ENCODE results near the gene EDDM3A.
"Not testable (repeated sequence)": the region's sequence is repeated elsewhere in the genome, so short reads cannot be mapped to it uniquely, and the experiment has no call there.

EDDM3A gene

DNA sequence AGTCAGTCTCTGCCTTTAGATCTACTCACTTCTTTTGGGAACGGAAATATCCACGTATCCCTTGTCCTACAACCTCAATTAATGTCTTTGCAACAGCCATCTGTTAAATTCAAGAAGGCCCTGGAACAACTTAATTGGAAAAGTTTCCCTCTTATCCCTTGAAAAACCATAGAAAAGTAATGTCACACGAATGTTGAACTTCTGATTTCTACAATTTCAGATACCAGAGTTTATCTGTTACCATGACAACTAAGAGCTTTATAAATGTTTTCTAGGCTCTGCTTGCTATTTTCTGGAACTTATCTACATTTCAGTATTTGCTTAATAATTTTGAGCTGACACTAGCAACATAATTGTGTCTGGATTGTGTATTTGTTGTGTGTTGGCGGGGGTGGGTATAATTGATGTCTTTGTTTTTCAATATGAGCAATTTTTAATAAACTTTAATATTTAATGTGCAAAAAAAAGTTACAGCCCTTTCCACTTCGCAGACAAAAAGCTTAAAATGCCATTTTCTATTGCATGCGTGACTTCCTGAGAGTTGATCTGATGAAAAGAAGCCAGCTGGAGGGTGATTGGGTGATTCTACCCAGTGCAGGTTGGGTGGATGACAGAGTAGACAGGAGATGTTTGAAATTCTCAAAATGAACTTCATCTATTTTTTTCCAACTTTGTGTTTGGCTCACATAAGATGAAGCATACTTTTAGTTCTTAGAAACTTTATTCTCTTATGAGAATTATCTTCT lies 11.8 kb upstream of the EDDM3A start:
- no peak for DNase-seq (ENCODE audit: extremely low read depth, low read depth)
- TF ChIP-seq, protein P1, sequence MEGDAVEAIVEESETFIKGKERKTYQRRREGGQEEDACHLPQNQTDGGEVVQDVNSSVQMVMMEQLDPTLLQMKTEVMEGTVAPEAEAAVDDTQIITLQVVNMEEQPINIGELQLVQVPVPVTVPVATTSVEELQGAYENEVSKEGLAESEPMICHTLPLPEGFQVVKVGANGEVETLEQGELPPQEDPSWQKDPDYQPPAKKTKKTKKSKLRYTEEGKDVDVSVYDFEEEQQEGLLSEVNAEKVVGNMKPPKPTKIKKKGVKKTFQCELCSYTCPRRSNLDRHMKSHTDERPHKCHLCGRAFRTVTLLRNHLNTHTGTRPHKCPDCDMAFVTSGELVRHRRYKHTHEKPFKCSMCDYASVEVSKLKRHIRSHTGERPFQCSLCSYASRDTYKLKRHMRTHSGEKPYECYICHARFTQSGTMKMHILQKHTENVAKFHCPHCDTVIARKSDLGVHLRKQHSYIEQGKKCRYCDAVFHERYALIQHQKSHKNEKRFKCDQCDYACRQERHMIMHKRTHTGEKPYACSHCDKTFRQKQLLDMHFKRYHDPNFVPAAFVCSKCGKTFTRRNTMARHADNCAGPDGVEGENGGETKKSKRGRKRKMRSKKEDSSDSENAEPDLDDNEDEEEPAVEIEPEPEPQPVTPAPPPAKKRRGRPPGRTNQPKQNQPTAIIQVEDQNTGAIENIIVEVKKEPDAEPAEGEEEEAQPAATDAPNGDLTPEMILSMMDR (IDR thresholded peaks at IDR 0.05; ENCODE audit: low read depth, low read length), result no peak

DNA sequence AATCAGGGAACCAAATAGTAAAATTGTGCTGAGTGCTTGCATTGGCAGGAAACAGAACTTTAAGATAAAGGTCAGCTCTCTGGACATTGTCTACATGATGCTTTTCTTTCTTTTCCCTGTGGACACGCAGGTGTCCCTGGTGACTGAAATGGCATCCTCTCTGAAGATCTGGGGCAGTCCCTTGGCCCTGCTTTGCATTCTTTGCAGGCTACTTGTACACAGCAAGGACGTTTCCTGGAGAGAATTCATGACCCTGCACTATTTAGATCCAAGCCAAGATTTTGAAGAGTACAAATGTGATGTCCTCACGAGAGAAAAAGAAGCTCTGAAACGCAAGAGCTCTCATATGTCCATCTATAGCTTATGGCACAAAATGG lies 11.3 kb upstream of the EDDM3A start:
- TF ChIP-seq, protein P1 (IDR thresholded peaks at IDR 0.05; ENCODE audit: low read depth, low read length), result no peak
- no peak for DNase-seq (ENCODE audit: extremely low read depth, low read depth)

DNA sequence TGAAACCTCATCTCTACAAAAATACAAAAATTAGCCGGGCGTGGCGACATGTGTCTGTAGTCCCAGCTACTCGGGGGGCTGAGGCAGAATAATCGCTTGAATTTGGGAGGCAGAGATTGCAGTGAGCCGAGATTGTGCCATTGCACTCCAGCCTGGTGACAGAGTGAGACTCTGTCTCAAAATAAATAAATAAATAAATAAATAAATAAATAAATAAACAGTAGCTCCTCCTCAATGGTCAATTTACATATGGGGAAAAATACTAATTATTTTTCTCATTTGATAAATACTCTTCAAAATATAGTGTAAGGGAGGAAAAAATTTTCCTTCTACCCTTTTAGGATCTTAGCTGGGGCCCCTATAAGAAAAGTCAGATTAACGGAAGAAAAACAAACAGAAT lies 7.4 kb upstream of the EDDM3A start:
- not testable (repeated sequence) for DNase-seq (ENCODE audit: extremely low read depth, low read depth)

DNA sequence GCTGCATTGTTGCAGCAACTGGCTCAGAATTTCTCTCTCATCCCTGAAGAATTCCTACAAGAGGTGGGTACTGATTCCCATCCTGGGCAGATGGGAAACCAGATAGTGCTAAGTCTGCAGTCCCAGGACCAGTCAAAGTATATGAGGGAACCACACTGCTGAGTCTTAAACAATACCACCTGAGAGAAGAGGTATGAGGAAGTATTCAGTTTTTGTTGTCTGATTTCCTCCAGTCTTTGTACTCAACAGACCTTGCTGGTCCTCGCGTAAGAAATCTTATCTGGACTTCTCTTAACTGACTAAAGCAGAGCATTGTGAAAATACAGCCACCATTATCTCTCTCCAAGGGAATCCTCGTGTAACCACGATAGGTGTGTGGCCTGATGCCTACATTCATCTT lies 3.6 kb upstream of the EDDM3A start:
- no peak for DNase-seq (ENCODE audit: extremely low read depth, low read depth)
- TF ChIP-seq, protein P1 (IDR thresholded peaks at IDR 0.05; ENCODE audit: low read depth, low read length), result no peak

DNA sequence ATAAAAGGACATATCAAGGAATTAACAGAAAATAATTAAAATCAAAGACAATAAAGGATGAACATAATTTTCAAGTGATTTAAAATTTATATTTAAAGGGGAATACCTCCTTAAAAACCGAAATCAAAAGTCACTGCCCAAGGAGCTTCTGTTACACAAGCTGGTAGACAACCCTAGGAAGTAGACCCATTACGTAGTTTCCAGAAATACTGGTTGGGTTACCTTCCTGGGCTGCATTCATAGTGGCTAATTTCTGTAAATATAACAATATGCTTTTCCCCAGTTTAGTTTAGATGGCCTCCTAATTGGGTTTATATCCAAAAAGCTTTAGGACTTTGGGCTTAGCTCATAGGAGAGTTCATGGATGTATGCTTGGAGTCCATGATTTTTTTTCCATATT lies 2.1 kb upstream of the EDDM3A start:
- no peak for DNase-seq (ENCODE audit: extremely low read depth, low read depth)
- TF ChIP-seq, protein P1 (IDR thresholded peaks at IDR 0.05; ENCODE audit: low read depth, low read length), result no peak

DNA sequence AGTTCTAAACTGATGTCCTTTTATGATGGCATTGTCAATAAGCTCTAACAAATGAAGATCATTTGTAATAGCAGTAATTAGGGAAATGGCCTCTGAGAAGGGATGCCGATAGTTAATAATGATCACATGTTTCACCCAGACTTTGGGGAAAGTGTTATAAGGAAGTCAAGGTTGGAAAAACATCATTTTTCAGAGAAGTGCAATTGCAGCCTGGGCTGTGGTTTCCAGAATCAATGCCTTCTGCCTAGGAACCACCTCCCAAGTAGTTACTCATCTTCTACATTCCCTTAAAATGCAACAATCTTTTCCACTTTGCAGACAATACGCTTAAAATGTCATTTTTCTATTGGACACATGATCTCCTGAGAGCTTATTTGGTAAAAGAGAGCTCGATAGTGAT lies 879 bp downstream of the EDDM3A start:
- DNase-seq (ENCODE audit: extremely low read depth, low read depth), result no peak
- TF ChIP-seq, protein P1 (IDR thresholded peaks at IDR 0.05; ENCODE audit: low read depth, low read length), result no peak

DNA sequence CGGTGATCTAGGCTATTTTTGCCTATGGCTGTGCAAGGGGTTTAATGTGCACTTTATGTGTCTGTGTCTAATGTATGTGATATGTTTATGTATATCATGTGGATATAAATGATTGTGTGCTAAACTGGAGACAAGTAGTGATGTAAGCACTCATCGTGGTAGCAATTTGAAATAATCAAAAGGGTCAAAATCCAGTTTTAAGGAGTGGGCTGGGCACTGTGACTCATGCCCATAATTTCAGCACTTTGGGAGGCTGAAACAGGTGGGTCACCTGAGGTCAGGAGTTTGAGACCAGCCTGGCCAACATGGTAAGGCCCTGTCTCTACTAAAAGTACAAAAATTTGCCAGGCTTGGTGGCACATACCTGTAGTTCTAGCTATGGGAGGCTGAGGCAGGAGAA lies 2.8 kb downstream of the EDDM3A start:
- TF ChIP-seq, protein P1 (IDR thresholded peaks at IDR 0.05; ENCODE audit: low read depth, low read length), result no peak
- DNase-seq (ENCODE audit: extremely low read depth, low read depth), result no peak

DNA sequence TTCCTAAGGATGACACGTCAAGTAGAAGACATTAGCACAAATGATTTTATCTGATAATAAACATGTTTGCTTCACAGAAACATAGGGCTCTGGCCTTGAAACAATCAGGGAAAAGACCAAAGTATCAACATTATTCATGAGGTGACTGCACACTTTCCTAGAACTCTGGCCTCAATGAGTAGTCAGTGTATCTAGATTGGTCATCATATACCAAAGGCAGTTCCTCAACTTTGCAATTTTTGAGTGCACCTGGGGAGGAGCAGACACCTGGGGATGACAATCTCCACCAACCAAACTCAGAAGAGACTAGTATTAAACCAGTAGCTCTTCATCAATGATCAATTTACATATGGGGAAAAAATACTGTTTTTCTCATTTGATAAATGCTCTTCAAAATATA lies 4.5 kb downstream of the EDDM3A start:
- no peak for DNase-seq (ENCODE audit: extremely low read depth, low read depth)

More for the DNA sequence above, 4.5 kb downstream of the EDDM3A start:
- TF ChIP-seq, protein P1 (IDR thresholded peaks at IDR 0.05; ENCODE audit: low read depth, low read length), result no peak
